Measurements from ENCODE around the gene ASGR1.

The ASGR1 gene

GRCh38 chr17:7225711-7226331 is 46.7 kb upstream of the ASGR1 start:
- Histone ChIP-seq H2AFZ (ENCODE audit: low read depth, low read length) (no peak overlapping the region), H3K27me3 (ENCODE audit: low read depth, low read length) (no peaks in the 10 kb centered on the region), H3K9me3 (ENCODE audit: insufficient read depth, low read length) (no peaks in the 10 kb centered on the region), H3K79me2 (ENCODE audit: low read length) (peaks cover 3% of the 10 kb centered on the region; the same call in 1 of the 2 replicates), H3K9ac (ENCODE audit: low read length) (no peak overlapping the region), H3K4me3 (ENCODE audit: low read length) (no peak overlapping the region), H3K27ac (ENCODE audit: low read length) (no peak overlapping the region), H4K20me1 (ENCODE audit: insufficient read depth, low read length) (no peaks in the 10 kb centered on the region), H3K4me2 (ENCODE audit: low read length) (no peak overlapping the region), H3K4me1 (ENCODE audit: low read length) (no peaks in the 10 kb centered on the region; the same call in 1 of the 2 replicates), H3K36me3 (replicated peaks; ENCODE audit: low read depth, low read length) (peaks cover 7% of the 10 kb centered on the region)
- TF ChIP-seq EZH2phosphoT487 (IDR thresholded peaks at IDR 0.05; ENCODE audit: low read depth), result no peak
- no peak for TF ChIP-seq CTCF (IDR thresholded peaks at IDR 0.05; ENCODE audit: low read depth, low read length)

GRCh38 chr17:7224661-7225111 is 45.5 kb upstream of the ASGR1 start:
- Histone ChIP-seq H3K27me3 (ENCODE audit: low read depth, low read length) (no peaks in the 10 kb centered on the region), H3K27ac (ENCODE audit: low read length) (no peak overlapping the region), H3K79me2 (ENCODE audit: low read length) (0 out of 2 replicates have a peak, but pooled peaks cover 4% of the 10 kb centered on the region), H3K9ac (ENCODE audit: low read length) (no peak overlapping the region), H3K4me3 (ENCODE audit: low read length) (no peak overlapping the region), H3K9me3 (ENCODE audit: insufficient read depth, low read length) (no peaks in the 10 kb centered on the region), H4K20me1 (ENCODE audit: insufficient read depth, low read length) (no peaks in the 10 kb centered on the region), H3K4me2 (ENCODE audit: low read length) (no peak overlapping the region), H3K36me3 (replicated peaks; ENCODE audit: low read depth, low read length) (peaks cover 7% of the 10 kb centered on the region), H3K4me1 (ENCODE audit: low read length) (peaks cover 4% of the 10 kb centered on the region), H2AFZ (ENCODE audit: low read depth, low read length) (no peak overlapping the region)
- no peak for TF ChIP-seq CTCF (IDR thresholded peaks at IDR 0.05; ENCODE audit: low read depth, low read length)
- no peak for TF ChIP-seq EZH2phosphoT487 (IDR thresholded peaks at IDR 0.05; ENCODE audit: low read depth)

GRCh38 chr17:7224110-7224509 is 44.9 kb upstream of the ASGR1 start:
- no peak overlapping the region for H3K4me2 ChIP-seq (ENCODE audit: low read length)
- H3K9me3 ChIP-seq (ENCODE audit: insufficient read depth, low read length), result no peaks in the 10 kb centered on the region
- TF ChIP-seq EZH2phosphoT487 (IDR thresholded peaks at IDR 0.05; ENCODE audit: low read depth), result no peak
- TF ChIP-seq CTCF (IDR thresholded peaks at IDR 0.05; ENCODE audit: low read depth, low read length), result no peak
- H3K79me2 ChIP-seq (ENCODE audit: low read length), result 0 out of 2 replicates have a peak, but pooled peaks cover 4% of the 10 kb centered on the region
- H3K4me3 ChIP-seq (ENCODE audit: low read length), result no peak overlapping the region
- peaks cover 9% of the 10 kb centered on the region for H3K4me1 ChIP-seq (ENCODE audit: low read length)
- H3K36me3 ChIP-seq (replicated peaks; ENCODE audit: low read depth, low read length), result peaks cover 7% of the 10 kb centered on the region
- no peaks in the 10 kb centered on the region for H3K27me3 ChIP-seq (ENCODE audit: low read depth, low read length)
- H3K9ac ChIP-seq (ENCODE audit: low read length), result no peak overlapping the region
- H2AFZ ChIP-seq (ENCODE audit: low read depth, low read length), result no peak overlapping the region
- H4K20me1 ChIP-seq (ENCODE audit: insufficient read depth, low read length), result no peaks in the 10 kb centered on the region
- no peak overlapping the region for H3K27ac ChIP-seq (ENCODE audit: low read length)

GRCh38 chr17:7223375-7223774 is 44.2 kb upstream of the ASGR1 start:
- Histone ChIP-seq H2AFZ (ENCODE audit: low read depth, low read length) (no peak overlapping the region), H3K9ac (ENCODE audit: low read length) (no peak overlapping the region), H4K20me1 (ENCODE audit: insufficient read depth, low read length) (no peaks in the 10 kb centered on the region), H3K27me3 (ENCODE audit: low read depth, low read length) (no peaks in the 10 kb centered on the region), H3K27ac (ENCODE audit: low read length) (no peak overlapping the region), H3K36me3 (replicated peaks; ENCODE audit: low read depth, low read length) (peaks cover 7% of the 10 kb centered on the region), H3K79me2 (ENCODE audit: low read length) (0 out of 2 replicates have a peak, but pooled peaks cover 4% of the 10 kb centered on the region), H3K9me3 (ENCODE audit: insufficient read depth, low read length) (no peaks in the 10 kb centered on the region), H3K4me1 (ENCODE audit: low read length) (peaks cover 12% of the 10 kb centered on the region), H3K4me2 (ENCODE audit: low read length) (no peak overlapping the region), H3K4me3 (ENCODE audit: low read length) (no peak overlapping the region)
- TF ChIP-seq CTCF (IDR thresholded peaks at IDR 0.05; ENCODE audit: low read depth, low read length), result no peak
- no peak for TF ChIP-seq EZH2phosphoT487 (IDR thresholded peaks at IDR 0.05; ENCODE audit: low read depth)
